Esophagus squamous epithelium (tissue), 5 donors: ENCODE measurements around the gene KCNG4. TPM values are rescaled to one million over a fixed set of nuclear protein-coding genes. Genes with fewer than 3 reads are reported as not detected.
"Not testable (repeated sequence)": the region's sequence is repeated elsewhere in the genome, so short reads cannot be mapped to it uniquely, and the experiment has no call there.

Experiments
- DNase-seq: peaks from one replicate; lab custom pipeline; 2025; lab: John Stamatoyannopoulos, UW
- H3K27ac ChIP-seq, 4 donors: fragments of 200-600 bp; sonication (generic); one replicate each; pipeline ENCODE4 v1.5.1; 2016 to 2019; ENCODE audit warnings: mild to moderate bottlenecking in 1 of 4
- H3K27me3 ChIP-seq, 4 donors: fragments of 200-600 bp; sonication (generic); 1 replicate in 3 of 4; 2 replicates in 1 of 4; pipeline versions ENCODE4 v1.5.1 to v1.6.0; 2017 to 2021; ENCODE audit warnings: antibody characterized with exemption in 1 of 4
- H3K36me3 ChIP-seq, 3 donors: fragments of 200-600 bp; sonication (generic); one replicate each; pipeline ENCODE4 v1.5.1; 2016 to 2019
- H3K4me1 ChIP-seq, 3 donors: fragments of 200-600 bp; sonication (generic); one replicate each; pipeline ENCODE4 v1.5.1; 2017 to 2019
- H3K4me3 ChIP-seq, 4 donors: fragments of 200-600 bp; sonication (generic); 1 replicate in 3 of 4; 2 replicates in 1 of 4; pipeline ENCODE4 v1.5.1; 2016 to 2019; ENCODE audit warnings: mild to moderate bottlenecking in 2 of 4, moderate library complexity in 1 of 4
- H3K9me3 ChIP-seq, 3 donors: fragments of 200-600 bp; sonication (generic); one replicate each; pipeline ENCODE4 v1.5.1; 2016 to 2019
- POLR2A ChIP-seq, 4 donors: fragments of 450-650 bp; IDR thresholded peaks; one replicate each; pipeline ENCODE4 v1.6.1; 2017; ENCODE audit warnings: antibody characterized with exemption in 4 of 4, mild to moderate bottlenecking in 4 of 4, moderate library complexity in 3 of 4
- WGBS, 2 donors: methylation state at CpG; one replicate each; pipeline ENCODE4 v1.1.5; 2018; 5-methylcytosine and 5-hydroxymethylcytosine counted together
- intact Hi-C: fragments of 100-400 bp; cut with DNase I; formaldehyde crosslinking; loops from one replicate; pipeline ENCODE4 v1.15.0; 2022
- total RNA-seq, 4 donors: library from RNA; depleted of rRNA; stranded (reverse); fragments of >200 nt; gene quantifications; one replicate each; pipeline ENCODE4 v1.1.0, GENCODE V29; 2016
- TF ChIP-seq, protein P1 (sequence below), 6 experiments: fragments of 450-650 bp in 4 of 6; fragments of 200-600 bp in 2 of 6; sonication (generic) in 2 of 6; IDR thresholded peaks; one replicate each; pipeline ENCODE4 v1.5.1; 2016 to 2019; ENCODE audit warnings: antibody characterized with exemption in 6 of 6, mild to moderate bottlenecking in 4 of 6, moderate library complexity in 4 of 6
- donor health status: DM: yes; HTN: yes; CAD: no.

Gene KCNG4
- total RNA-seq, 4 donors from 2014 or later, result not detected

DNA sequence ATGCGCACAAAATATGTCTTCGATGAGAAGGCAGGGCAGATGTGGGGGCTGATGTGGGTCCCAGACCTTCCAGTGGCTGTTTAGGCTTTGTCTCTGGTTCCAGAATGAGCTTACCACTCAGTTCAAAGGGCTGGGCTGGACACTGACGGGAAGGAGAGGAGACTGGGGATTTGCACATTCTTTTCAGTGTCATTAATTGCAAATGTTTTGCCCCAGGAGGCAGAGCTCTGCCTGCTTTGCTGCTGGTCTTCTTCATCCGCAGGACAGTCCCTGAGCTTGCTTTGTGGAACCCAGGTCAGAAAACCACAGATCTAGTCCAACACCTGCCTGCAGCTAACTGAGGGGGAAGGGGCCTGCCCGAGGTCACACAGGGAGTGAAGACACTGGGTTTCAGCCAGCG lies 20.9 kb downstream of the KCNG4 start:
- no peaks in the 10 kb centered on the region for H3K36me3 ChIP-seq
- H3K4me3 ChIP-seq, result no peak overlapping the region
- intact Hi-C loops, result no loop called here
- H3K9me3 ChIP-seq, result no peaks in the 10 kb centered on the region
- no peaks in the 10 kb centered on the region for H3K27me3 ChIP-seq
- no peak for DNase-seq
- TF ChIP-seq, protein P1, sequence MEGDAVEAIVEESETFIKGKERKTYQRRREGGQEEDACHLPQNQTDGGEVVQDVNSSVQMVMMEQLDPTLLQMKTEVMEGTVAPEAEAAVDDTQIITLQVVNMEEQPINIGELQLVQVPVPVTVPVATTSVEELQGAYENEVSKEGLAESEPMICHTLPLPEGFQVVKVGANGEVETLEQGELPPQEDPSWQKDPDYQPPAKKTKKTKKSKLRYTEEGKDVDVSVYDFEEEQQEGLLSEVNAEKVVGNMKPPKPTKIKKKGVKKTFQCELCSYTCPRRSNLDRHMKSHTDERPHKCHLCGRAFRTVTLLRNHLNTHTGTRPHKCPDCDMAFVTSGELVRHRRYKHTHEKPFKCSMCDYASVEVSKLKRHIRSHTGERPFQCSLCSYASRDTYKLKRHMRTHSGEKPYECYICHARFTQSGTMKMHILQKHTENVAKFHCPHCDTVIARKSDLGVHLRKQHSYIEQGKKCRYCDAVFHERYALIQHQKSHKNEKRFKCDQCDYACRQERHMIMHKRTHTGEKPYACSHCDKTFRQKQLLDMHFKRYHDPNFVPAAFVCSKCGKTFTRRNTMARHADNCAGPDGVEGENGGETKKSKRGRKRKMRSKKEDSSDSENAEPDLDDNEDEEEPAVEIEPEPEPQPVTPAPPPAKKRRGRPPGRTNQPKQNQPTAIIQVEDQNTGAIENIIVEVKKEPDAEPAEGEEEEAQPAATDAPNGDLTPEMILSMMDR (IDR thresholded peaks at IDR 0.05), result no peak
- no peak for TF ChIP-seq POLR2A (IDR thresholded peaks at IDR 0.05)
- H3K4me1 ChIP-seq, result no peaks in the 10 kb centered on the region
- H3K27ac ChIP-seq, result no peak overlapping the region
- 55 to 93% methylated on average over 3 to 5 of the region's 6 CpGs for WGBS, 2 donors

DNA sequence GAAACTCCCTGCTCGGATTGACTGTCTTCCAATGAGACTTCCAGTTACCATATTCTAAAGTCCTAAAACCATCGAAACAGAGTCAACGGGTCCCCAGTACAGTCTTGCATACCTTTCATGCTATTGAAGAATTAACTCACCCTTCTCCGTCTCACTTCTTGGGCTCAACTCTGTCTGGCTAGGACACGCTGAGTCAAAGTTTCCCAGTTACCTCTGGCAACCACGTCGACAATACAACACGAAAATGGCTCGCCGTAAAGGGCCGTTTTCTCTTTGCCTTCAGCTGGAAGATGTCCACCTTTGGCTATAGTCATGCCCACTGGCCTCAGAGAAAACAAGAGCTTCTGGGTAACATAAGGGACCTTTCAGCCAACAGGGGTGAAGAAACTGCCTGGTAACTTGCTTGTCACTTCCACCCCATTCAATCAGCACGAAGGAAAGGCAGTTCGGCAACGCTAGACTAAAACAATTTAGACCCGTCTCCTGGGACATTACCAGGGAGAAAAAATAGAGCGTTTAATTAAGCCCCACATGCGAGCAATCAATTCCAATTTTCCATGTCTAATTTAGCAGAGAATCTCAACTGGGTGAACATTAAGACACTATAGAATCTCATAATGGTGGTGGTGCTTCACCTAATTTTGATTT lies 21.5 kb downstream of the KCNG4 start:
- H3K9me3 ChIP-seq, result no peaks in the 10 kb centered on the region
- no peak overlapping the region for H3K27ac ChIP-seq
- no peak overlapping the region for H3K4me3 ChIP-seq
- intact Hi-C loops, result no loop called here
- 76 to 79% methylated on average over 16 to 17 of the region's 17 CpGs for WGBS, 2 donors
- no peaks in the 10 kb centered on the region for H3K4me1 ChIP-seq
- no peak for TF ChIP-seq POLR2A (IDR thresholded peaks at IDR 0.05)
- TF ChIP-seq, protein P1 (IDR thresholded peaks at IDR 0.05), result no peak
- H3K27me3 ChIP-seq, result no peaks in the 10 kb centered on the region
- DNase-seq, result no peak
- H3K36me3 ChIP-seq, result no peaks in the 10 kb centered on the region

DNA sequence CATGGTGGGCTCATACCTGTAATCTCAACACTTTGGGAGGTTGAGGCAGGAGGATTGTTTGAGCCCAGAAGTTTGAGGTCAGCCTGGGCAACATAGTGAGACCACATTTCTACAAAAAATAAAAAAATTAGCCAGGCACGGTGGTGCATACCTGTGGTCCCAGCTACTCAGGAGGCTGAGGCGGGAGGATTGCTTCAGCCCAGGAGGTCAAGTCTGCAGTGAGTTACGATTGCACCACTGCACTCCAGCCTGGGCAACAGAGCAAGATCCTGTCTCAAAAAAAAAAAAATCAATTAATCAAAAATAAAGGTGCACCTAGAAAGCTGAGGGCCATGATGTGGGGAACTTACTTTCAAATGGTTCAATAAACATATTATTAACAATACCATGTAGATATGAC lies 23.7 kb downstream of the KCNG4 start:
- H3K27ac ChIP-seq, H3K27me3 ChIP-seq, H3K36me3 ChIP-seq, intact Hi-C loops, H3K4me3 ChIP-seq, H3K9me3 ChIP-seq, H3K4me1 ChIP-seq, DNase-seq: not testable (repeated sequence)
- 85 to 93% methylated on average over 3 of the region's 3 CpGs for WGBS, 2 donors

DNA sequence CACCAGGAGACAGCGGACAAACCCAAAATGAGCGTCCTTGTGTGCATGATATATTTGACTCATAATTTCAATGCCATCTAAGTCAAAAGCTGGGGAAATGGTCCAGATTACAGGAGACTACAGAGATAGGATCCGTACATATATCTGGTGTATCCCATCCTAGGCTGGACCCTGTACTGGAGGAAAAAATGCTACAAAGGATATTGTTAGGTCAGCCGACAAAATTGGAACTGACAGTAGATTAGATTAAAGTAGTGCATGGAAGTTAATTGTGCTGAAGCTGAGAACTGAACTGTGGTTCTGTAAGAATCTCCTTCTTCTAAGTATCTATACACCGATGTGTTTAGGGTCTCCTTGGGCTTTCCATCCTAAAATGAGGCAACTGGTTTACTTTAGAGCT lies 24.3 kb downstream of the KCNG4 start:
- no peak for TF ChIP-seq POLR2A (IDR thresholded peaks at IDR 0.05)
- TF ChIP-seq, protein P1 (IDR thresholded peaks at IDR 0.05), result no peak
- Histone ChIP-seq H3K27me3 (no peaks in the 10 kb centered on the region), H3K9me3 (no peaks in the 10 kb centered on the region), H3K4me1 (no peaks in the 10 kb centered on the region), H3K4me3 (no peak overlapping the region), H3K27ac (no peak overlapping the region), H3K36me3 (no peaks in the 10 kb centered on the region)
- intact Hi-C loops, result no loop called here
- DNase-seq, result no peak
- whole genome bisulfite sequencing, 2 donors, result 88% methylated on average over 5 of the region's 5 CpGs

DNA sequence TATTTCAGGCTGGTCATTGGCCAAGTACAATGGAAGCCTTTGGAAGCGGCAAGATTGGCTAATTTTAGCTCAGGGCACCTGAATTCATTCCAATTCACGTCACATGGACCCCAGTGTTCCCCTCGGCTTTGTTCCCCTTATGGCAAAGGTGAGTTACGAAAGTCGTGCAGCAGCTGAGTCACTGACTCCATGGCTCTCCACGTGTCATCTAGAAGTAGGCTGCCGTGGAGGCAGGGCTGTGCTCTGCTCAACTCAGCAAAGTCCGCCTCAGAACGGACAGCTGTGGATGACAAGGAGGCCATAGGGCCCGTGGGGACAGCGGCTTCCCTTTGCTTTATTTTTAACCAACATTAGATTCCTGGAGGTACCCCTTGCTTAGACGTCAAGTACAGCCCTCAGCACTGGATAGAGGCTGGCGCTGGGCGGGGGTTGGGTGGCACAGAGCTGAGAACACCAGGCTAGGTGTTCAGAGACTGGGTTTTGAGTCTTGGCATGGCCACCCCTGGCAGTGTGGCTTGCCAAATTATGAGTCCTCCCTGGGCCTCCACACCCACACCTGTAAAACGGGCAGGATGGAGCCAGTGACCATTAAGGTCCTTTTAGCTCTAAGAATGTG lies 25.3 kb downstream of the KCNG4 start:
- intact Hi-C loops, result no loop called here
- Histone ChIP-seq H3K4me1 (no peaks in the 10 kb centered on the region), H3K9me3 (no peaks in the 10 kb centered on the region), H3K27ac (no peak overlapping the region), H3K4me3 (no peak overlapping the region), H3K27me3 (no peaks in the 10 kb centered on the region), H3K36me3 (no peaks in the 10 kb centered on the region)
- TF ChIP-seq, protein P1 (IDR thresholded peaks at IDR 0.05), result no peak
- no peak for TF ChIP-seq POLR2A (IDR thresholded peaks at IDR 0.05)
- no peak for DNase-seq
- 73 to 78% methylated on average over 9 to 13 of the region's 15 CpGs for WGBS, 2 donors
